Measurements from ENCODE around the gene CFAP65.

Gene CFAP65, protein sequence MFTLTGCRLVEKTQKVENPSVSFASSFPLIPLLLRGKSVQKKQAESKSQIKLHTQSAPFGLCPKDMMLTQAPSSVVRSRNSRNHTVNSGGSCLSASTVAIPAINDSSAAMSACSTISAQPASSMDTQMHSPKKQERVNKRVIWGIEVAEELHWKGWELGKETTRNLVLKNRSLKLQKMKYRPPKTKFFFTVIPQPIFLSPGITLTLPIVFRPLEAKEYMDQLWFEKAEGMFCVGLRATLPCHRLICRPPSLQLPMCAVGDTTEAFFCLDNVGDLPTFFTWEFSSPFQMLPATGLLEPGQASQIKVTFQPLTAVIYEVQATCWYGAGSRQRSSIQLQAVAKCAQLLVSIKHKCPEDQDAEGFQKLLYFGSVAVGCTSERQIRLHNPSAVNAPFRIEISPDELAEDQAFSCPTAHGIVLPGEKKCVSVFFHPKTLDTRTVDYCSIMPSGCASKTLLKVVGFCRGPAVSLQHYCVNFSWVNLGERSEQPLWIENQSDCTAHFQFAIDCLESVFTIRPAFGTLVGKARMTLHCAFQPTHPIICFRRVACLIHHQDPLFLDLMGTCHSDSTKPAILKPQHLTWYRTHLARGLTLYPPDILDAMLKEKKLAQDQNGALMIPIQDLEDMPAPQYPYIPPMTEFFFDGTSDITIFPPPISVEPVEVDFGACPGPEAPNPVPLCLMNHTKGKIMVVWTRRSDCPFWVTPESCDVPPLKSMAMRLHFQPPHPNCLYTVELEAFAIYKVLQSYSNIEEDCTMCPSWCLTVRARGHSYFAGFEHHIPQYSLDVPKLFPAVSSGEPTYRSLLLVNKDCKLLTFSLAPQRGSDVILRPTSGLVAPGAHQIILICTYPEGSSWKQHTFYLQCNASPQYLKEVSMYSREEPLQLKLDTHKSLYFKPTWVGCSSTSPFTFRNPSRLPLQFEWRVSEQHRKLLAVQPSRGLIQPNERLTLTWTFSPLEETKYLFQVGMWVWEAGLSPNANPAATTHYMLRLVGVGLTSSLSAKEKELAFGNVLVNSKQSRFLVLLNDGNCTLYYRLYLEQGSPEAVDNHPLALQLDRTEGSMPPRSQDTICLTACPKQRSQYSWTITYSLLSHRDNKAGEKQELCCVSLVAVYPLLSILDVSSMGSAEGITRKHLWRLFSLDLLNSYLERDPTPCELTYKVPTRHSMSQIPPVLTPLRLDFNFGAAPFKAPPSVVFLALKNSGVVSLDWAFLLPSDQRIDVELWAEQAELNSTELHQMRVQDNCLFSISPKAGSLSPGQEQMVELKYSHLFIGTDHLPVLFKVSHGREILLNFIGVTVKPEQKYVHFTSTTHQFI (N-terminal part only)

DNA sequence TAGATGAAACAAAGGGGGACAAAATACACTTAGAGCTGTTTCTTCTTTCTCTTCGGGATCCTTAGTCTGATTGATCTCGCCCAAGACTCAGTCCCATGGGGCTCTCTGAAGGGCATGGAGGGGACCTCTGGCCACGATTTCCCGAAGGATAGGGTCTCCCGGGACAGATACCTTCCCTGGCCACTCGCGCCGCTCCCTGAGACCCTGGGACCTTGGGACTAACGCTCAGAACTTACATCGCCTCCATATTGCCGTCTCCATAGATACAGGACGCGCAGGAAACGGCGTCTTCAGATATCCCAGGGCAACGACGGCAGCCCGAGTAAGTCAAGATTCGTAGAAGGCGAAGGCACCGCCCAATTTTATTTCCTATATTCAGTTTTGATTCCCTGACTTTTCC is at the start of gene CFAP65:
Gene CFAP65, minus strand, starts transcription at position 265 of the 400 bp plus-strand sequence. CDS start 2,468 bp downstream, outside the sequence.
- no peak for DNase-seq (ENCODE audit: low read depth in 1 of 2, low spot score in 1 of 2)

DNA sequence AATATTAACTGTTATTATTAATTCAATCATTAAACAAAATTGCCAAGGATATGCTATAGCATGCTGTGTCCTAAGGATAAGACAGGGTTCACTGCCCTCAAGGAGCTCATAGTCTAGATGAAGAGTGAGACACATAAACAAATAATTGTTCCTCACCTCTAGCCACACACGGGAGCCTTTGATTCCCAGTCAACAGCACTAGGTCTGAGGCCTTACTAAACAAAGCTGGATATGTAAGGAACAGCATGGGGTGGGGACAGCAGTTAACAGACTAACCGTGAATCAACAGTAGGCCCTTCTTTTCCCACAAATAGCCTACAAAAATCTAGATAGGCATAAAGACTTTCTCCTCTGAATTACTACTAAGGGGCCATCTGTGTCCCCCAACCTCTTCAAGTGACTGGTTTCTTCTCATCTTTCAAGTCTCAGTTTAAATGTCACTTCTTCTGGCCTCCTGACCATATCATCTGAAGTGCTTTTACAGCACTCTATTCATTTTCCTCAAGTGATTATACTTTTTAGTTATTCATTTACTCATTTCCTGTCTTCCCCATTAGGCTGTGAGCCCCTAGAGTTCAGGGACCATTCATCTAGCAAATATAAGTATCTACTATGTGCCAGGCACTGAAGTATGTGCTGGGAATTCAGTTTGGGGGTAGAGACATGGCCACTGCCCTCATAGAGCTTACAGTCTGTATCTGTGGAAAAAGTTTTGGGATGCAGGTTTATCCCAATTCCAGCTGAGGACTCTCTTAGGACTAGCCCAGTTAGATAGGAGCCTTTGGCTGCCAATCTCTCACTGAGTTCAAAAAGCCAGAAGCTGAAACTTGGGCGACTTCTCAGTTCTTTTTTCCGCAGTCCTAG is 49.4 kb upstream of the CFAP65 start:
- DNase-seq (ENCODE audit: low read depth in 1 of 2, low spot score in 1 of 2), result no peak

DNA sequence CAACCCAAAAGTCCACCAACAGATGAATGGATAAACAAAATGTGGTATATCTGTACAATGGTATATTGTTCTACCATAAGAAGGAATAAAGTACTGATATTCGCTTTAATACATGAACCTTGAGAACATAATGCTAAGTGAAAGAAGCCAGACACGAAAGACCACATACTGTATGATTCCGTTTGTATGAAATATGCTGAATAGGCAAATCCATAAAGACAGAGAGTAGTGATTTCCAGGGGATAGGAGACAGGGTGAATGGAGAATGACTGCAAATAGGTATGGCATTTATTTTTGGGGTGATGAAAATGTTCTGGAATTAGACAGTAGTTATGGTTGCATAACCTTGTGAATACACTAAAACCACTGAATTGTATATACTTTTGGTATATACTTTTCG is 48.0 kb upstream of the CFAP65 start:
- DNase-seq (ENCODE audit: low read depth in 1 of 2, low spot score in 1 of 2), result no peak

DNA sequence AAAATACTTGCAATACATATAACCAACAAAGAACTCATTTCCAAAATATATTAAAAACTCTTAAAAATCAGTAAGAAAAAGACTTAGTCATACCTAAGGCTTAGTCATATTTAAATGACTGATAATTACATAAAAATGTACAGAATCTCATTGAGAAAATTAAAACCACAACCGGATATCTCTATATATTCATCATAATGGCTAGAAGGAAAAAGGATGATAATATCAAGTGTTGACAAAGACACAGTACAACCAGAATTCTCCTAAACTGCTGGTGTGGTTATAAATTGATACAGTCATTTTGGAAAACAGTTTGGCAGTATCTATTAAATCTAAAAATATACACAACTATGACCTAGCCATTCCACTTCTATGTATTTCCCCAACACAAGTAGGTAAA is 46.5 kb upstream of the CFAP65 start:
- DNase-seq (ENCODE audit: low read depth in 1 of 2, low spot score in 1 of 2), result no peak

DNA sequence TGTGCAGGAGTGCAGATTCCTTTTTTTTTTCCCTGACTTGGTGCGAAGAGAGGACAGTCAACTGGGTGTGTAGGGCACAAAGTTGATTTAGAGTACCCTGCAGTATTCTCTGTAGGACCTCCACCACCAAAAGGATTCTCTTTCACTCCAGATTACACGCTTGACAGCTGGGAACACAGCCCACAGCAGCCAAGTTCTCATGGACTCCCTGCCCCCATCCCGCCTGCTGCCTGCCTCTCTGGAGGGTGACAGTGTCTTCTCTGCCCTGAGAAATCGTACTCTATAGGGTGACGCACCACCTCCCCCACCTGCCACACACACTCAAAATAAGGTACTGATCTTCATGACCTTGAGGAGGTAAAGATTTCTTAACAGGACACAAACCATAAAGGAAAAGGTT is 46.0 kb upstream of the CFAP65 start:
- no peak for DNase-seq (ENCODE audit: low read depth in 1 of 2, low spot score in 1 of 2)

DNA sequence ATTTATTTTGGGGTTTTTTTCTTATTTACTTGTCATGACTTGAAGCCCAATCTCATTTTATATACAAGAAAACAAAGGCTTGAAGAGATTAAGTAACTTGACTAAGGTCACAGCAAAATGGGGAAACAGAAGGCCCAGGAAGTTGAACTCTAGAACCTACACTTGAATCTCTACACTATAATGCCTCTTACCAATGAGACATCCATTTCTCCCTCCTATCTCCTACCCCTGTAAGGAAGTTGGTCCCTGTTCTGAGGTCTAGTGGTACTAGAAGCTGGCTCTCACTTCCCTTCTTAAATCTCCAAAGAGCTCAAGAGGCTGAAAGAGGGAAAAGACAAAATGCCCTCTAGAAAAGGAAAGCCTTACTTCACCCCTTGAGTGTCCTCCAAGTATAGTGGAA is 44.9 kb upstream of the CFAP65 start:
- no peak for DNase-seq (ENCODE audit: low read depth in 1 of 2, low spot score in 1 of 2)

DNA sequence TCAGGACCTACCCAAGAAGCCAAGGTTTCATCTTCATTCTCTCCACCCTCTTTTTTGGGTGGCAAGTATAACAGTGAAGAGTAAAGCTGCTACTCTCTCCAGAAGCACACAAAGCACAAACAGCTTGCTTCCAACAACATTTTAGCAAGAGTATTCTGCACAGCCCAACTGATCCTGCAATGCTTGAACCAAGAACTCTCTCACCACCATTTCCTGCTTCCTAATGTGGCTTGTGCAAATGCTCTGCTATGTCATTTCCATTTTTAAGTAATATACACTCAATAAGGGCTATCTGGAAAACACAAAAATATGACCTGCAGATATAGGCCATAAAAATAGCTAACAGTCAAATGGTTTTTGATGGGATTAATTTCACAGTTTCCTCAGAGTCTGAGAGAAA is 43.5 kb upstream of the CFAP65 start:
- no peak for DNase-seq (ENCODE audit: low read depth in 1 of 2, low spot score in 1 of 2)

DNA sequence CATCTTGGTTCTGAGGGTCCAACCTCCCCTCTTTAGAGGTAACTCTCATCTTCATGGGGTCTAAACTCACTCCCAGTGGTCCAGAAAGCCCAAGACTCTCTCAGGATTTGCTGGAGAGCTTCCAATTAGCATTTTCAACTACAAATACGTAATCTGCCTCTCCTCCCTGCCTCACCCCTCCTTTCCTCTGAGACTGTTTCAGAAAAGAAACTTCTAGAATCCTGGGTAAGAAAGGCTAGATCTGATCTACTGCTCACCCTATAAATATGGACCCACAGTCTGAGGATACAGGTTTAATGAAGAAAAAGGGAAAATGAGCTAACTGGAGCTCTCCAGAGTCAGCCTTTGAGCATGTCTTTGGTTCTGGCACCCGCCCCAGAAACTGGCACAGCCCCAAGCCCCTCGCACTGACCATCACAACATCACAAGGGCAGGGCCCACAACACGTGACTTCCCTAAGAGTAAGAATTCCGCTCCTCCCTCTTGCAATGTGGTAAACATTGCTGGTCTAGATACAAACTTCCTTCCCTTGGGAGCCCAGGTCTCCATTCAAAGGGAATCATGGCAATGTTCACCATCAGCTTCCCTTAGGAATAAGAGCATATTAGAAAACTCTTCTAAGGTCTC is 41.1 kb upstream of the CFAP65 start:
- no peak for DNase-seq (ENCODE audit: low read depth in 1 of 2, low spot score in 1 of 2)

DNA sequence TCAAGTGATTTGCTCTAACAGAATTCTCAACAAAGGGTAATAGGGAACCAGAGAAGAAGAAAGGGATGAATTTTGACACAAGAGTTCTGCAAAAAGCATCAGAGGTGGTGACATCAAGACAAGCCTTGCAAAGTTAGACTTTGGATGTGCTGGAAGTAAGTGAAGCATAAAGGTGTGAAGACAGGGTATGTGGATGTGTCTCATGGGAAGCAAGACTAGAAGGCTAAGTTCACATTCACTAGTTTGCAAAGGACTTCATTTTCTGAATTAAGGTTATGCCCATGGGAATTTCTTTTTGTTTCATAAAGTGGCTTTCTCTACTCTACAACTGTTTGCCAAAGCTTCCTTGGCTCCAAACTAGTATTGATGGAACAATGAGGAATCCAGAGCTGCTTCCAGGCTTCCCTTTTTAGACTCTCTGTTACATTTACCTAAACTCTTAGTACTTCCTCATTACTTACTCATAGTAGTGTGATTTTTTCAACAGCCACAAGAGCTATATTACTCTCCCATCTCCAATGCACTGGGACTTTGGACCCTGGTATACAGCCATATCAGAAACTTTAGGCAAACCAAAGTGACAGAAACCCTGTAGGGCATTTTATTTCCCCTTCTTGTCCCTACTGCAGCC is 40.5 kb upstream of the CFAP65 start:
- no peak for DNase-seq (ENCODE audit: low read depth in 1 of 2, low spot score in 1 of 2)

DNA sequence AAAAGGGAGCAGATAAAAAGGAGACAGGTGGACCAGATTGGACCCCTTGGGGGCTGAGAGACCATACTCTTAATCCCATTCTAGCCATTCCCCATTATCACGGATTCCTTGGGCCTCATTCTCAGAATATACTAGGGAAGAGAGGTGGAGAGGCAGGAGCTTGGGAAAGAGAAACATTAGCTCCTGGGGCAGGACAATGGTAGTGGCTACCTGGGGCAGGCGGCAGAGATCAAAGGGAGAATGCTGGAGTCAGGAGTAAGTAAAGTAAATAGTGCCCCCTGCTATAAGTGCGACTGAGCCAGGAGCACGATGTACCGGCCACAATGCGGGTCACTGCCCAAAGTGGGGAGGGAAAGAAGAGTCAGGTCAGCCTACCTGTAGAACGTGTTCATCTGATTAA is 39.8 kb upstream of the CFAP65 start:
- no peak for DNase-seq (ENCODE audit: low read depth in 1 of 2, low spot score in 1 of 2)

DNA sequence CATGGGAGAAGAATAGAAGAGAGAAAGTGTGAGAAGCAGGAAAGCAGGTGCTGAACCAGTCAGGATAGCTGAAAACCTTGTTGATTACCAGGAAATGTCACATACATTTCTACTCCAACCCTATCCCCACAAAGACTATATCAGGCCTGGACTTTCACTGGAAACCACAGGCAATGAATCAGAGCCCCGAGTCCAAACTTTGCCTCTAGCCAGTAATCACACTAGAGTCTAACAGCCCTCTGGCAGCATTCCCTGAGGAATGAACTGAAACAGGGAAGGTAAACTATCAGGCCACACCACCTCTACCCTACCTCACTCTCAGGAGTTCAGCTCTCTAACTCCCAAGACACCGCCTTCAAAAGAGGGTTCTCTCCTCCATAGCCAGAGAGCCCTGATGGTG is 38.1 kb upstream of the CFAP65 start:
- DNase-seq (ENCODE audit: low read depth in 1 of 2, low spot score in 1 of 2), result no peak

DNA sequence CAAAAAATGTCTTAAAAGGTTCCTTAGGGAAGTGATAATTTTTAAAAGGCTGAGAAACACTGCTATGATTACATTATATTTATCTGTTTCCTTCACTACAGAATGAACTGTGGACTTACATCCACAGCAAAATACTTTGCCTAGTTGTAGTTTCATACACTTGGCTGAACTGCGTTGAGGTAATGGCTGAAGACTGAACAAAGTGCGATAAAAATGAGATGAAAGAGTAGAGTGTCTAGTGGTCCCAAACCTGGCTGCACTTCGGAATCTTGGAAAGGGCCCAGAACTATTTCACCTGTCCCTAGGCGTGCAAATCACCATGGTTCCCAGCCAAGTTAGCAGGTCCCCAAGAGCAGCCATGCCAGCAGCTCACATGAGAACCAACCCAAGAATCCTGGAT is 37.6 kb upstream of the CFAP65 start:
- no peak for DNase-seq (ENCODE audit: low read depth in 1 of 2, low spot score in 1 of 2)

DNA sequence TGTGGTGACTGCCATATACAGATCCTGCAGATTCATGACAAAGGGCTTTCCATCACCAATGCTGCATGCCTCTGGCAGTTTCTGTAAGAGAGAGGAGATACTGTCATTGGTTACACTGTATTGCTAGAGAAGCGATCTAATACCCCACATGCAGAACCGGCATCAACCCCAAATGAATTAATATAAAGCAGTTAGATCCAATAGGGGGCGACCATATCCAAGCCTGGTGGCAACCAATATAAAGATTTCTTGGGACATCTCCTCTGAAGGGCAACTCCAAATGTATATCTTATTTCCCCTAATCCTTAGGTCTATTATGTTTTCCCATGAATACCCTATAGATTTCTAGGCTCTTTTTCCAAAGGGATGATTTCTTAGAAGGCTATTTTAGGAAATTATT is 36.8 kb upstream of the CFAP65 start:
- no peak for DNase-seq (ENCODE audit: low read depth in 1 of 2, low spot score in 1 of 2)

DNA sequence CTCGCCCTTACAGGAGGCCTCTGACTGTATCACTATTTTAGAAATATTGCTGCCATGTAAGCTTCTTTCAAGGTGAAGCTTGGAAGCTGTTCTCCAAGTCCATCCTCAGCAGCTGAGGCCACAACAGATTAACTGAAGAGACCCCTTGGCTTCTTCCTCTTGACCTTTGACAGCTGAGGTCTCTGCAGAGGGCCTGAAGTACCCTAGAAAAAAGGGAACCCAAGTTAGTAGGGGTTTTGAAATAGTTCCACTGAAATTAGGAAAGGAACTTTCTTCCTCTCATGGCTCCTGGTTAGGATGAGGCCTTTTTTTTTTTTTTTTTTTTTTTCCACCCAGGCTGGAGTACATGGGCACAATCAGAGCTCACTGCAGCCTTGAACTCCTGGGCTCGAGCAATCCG is 34.9 kb upstream of the CFAP65 start:
- no peak for DNase-seq (ENCODE audit: low read depth in 1 of 2, low spot score in 1 of 2)

DNA sequence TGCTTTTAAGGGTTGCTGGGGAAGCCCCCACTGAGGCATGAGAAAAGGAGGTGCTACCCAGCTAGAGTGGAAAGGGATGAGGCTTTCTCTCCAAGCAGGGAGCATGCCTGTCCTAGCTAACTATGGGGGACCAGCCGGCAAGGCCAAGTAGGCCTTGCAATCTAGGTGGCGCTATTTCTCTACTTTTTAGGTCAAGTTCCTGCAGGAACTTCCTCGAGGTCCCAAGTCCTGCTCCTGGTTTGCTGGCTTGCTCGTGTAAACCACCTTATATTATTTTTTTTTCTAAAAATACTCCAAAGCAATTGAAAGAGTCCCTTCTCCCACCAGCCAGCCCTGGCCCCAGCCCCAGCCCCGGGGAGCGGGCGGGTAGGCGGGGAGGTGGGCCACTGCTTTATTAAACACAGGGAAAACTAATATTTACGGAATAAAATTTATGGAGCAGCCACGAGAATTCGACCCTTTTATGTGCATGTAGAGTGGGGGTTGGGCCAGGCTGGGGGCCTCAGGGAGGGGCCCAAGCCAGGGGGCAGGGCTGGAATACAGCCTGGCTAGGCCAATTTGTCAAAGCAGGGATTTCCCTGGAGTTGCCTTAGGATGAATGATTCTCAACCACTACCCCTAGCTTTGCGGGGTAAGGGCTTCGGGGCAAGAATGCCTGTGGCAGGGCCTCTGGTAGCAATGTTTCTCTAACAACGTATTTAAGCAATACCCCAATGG is 32.3 kb upstream of the CFAP65 start:
- no peak for DNase-seq (ENCODE audit: low read depth in 1 of 2, low spot score in 1 of 2)

DNA sequence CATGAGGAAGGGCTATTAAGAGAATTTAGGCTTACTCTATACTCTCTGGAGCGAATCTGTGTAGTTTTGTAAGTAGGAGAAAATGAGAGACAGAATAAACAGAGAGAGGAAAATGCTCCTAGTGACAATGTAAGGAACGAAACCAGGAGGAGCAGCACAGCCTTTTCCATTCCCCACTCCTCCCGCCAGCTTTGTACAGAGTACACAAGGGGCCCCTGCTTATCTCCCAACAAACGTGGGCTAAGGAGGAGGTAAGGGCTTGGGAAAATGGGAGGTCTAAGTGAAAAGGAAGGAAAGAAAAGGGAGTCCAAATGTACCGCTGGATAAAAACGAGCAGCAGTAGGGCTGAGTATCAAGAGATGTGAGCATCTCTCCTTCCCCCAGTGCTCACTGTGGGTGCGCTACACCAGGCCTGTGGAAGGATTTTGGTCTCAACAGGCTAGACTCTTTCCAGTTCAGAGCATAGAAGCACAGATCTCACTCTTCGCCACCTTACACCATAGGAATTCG is 31.5 kb upstream of the CFAP65 start:
- no peak for DNase-seq (ENCODE audit: low read depth in 1 of 2, low spot score in 1 of 2)

DNA sequence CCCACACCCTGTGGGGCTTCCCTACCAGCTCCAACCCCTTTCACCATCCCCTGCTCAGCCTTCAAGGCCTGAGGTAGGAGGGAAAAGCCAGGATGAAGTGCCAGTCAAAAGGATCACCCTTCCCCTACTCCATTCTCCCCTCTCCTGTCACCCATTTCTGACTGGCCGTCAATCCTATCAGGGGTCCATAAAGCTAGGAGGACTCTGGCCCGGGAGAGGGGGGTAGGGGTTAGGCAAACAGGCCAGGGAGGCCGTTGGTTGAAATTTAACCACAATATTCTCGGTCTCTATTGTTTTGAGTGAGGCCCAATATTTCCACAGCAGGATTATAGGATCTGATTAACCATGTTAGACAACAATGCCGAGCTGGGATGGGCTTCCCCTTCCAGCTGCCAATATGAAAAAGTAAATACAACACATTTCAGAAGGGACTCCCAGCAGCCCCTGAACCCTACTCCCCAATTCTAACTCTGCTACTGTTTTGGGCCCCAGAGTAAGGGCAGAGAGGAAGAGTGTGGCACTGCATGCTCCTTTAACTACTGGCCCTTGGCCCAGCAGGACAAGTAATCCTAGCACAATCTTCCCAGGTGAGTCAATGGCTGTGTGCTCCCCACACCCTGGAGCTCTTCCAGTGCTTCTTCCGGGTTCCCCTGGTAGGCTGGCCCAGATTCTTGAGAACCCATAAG is 30.0 kb upstream of the CFAP65 start:
- DNase-seq (ENCODE audit: low read depth in 1 of 2, low spot score in 1 of 2), result no peak

DNA sequence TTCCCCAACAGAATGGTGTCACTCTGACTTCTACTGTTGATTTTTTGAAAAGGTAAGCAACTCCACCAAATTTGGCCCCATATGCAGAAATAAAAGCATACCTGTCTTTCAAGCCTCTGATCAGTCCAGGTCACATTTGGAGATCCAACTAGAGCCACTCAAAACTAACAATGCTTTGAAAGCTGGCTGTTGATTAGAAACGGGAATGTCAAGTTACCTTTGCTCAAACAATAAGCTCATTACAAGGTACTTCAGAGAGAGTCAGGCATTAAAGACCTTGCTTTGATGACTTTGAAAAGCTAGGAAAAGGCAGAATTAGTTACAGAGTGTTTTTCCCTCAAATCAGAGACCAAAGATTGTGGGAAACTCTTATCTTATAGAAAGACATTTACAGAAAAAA is 24.2 kb upstream of the CFAP65 start:
- no peak for DNase-seq (ENCODE audit: low read depth in 1 of 2, low spot score in 1 of 2)

Data from activated T-helper 1 cell treated with anti-CD3 and anti-CD28 coated beads, Interleukin-2, amount 50 U/mL, for 16 hours (primary cell).